OCI-LY3 (cell line): Measurements from ENCODE around the gene CEP43.

Experiments used
- H2AFZ ChIP-seq: fragments of 200-600, 300-600 bp; shearing (Covaris generic); 2 replicates; pipeline ENCODE4 v1.6.0; 2014; ENCODE audit warnings: antibody characterized with exemption, low read depth, low read length
- H3K27ac ChIP-seq: fragments of 200-600, 300-600 bp; sonication (generic); 2 replicates; pipeline ENCODE4 v1.5.1; 2014; ENCODE audit warnings: mild to moderate bottlenecking, low read length, moderate library complexity, mixed read lengths
- H3K27me3 ChIP-seq: fragments of 200-600, 300-600 bp; sonication (generic); 2 replicates; pipeline ENCODE4 v1.6.1; 2014; ENCODE audit warnings: low read depth, low read length, mixed read lengths
- H3K36me3 ChIP-seq: fragments of 200-600, 300-600 bp; sonication (generic); replicated peaks from 2 replicates; pipeline ENCODE3; 2014; ENCODE audit warnings: low read depth, low read length, mixed read lengths
- H3K4me1 ChIP-seq: fragments of 300-600, 200-600 bp; sonication (generic); 2 replicates; pipeline ENCODE4 v1.6.1; 2014; ENCODE audit warnings: low read length, mixed read lengths
- H3K4me2 ChIP-seq: fragments of 200-600, 300-600 bp; sonication (generic); 2 replicates; pipeline ENCODE4 v1.6.1; 2014; ENCODE audit warnings: low read length, mixed read lengths
- H3K4me3 ChIP-seq: fragments of 300-600, 200-600 bp; sonication (generic); 2 replicates; pipeline ENCODE4 v1.5.1; 2014; ENCODE audit warnings: antibody characterized with exemption, mild to moderate bottlenecking, low read length, moderate library complexity
- H3K79me2 ChIP-seq: fragments of 300-600, 200-600 bp; shearing (Covaris generic); 2 replicates; pipeline ENCODE4 v1.6.1; 2014; ENCODE audit warnings: mild to moderate bottlenecking, low read length, mixed read lengths
- H3K9ac ChIP-seq: fragments of 300-600, 200-600 bp; shearing (Covaris generic); 2 replicates; pipeline ENCODE4 v1.6.0; 2014; ENCODE audit warnings: mild to moderate bottlenecking, low read length, moderate library complexity
- H3K9me3 ChIP-seq: fragments of 200-600, 300-600 bp; shearing (Covaris generic); 2 replicates; pipeline ENCODE4 v1.6.1; 2014; ENCODE audit warnings: low read length, mixed read lengths; ENCODE audit not compliant: insufficient read depth
- H4K20me1 ChIP-seq: fragments of 200-600, 300-600 bp; sonication (generic); 2 replicates; pipeline ENCODE4 v1.6.1; 2016; ENCODE audit warnings: low read length, mixed read lengths; ENCODE audit not compliant: insufficient read depth
- CTCF ChIP-seq: fragments of 200-600, 300-600 bp; sonication (generic); IDR thresholded peaks from 2 replicates; pipeline ENCODE4 v1.5.1; 2014; ENCODE audit warnings: antibody characterized with exemption, low read length, low read depth
- EZH2phosphoT487 ChIP-seq: fragments of 200-600 bp; shearing (Covaris generic); IDR thresholded peaks from 2 replicates; pipeline ENCODE4 v1.6.1; 2018; ENCODE audit warnings: antibody characterized with exemption, mixed run types, low read depth

Gene CEP43

GRCh38 chr6:167027308-167027707 is 28.1 kb downstream of the CEP43 start:
- Histone ChIP-seq H3K9ac (no peak overlapping the region), H2AFZ (no peak overlapping the region), H3K4me1 (peaks cover 11% of the 10 kb centered on the region), H4K20me1 (no peaks in the 10 kb centered on the region), H3K27me3 (no peaks in the 10 kb centered on the region), H3K4me2 (no peak overlapping the region), H3K79me2 (no peaks in the 10 kb centered on the region), H3K27ac (no peak overlapping the region), H3K36me3 (peaks cover 10% of the 10 kb centered on the region), H3K4me3 (no peak overlapping the region), H3K9me3 (no peaks in the 10 kb centered on the region)
- no peak for TF ChIP-seq EZH2phosphoT487
- no peak for TF ChIP-seq CTCF

- H3K9ac ChIP-seq, result no peak overlapping the region
- H3K4me2 ChIP-seq, result no peak overlapping the region
- H3K27me3 ChIP-seq, result no peaks in the 10 kb centered on the region
- H3K79me2 ChIP-seq, result no peaks in the 10 kb centered on the region
- no peak overlapping the region for H2AFZ ChIP-seq
- no peak overlapping the region for H3K4me3 ChIP-seq
- TF ChIP-seq CTCF (no peak), EZH2phosphoT487 (no peak)
- H3K4me1 ChIP-seq, result peaks cover 11% of the 10 kb centered on the region
- H3K27ac ChIP-seq, result no peak overlapping the region
- no peaks in the 10 kb centered on the region for H3K9me3 ChIP-seq
- peaks cover 10% of the 10 kb centered on the region for H3K36me3 ChIP-seq
- H4K20me1 ChIP-seq, result no peaks in the 10 kb centered on the region
Observed at GRCh38 chr6:167027772-167028171, 28.6 kb downstream of the CEP43 start.

GRCh38 chr6:167030222-167031072 is 31.2 kb downstream of the CEP43 start:
- Histone ChIP-seq H2AFZ (no peak overlapping the region), H3K4me2 (no peak overlapping the region), H3K9ac (no peak overlapping the region), H3K79me2 (no peaks in the 10 kb centered on the region), H3K4me1 (peaks cover 11% of the 10 kb centered on the region), H4K20me1 (no peaks in the 10 kb centered on the region), H3K4me3 (no peak overlapping the region), H3K36me3 (peaks cover 22% of the 10 kb centered on the region), H3K27me3 (no peaks in the 10 kb centered on the region), H3K27ac (no peak overlapping the region), H3K9me3 (no peaks in the 10 kb centered on the region)
- no peak for TF ChIP-seq EZH2phosphoT487
- TF ChIP-seq CTCF, result no peak

- Histone ChIP-seq H3K4me3 (no peak overlapping the region), H3K36me3 (peaks cover 19% of the 10 kb centered on the region), H2AFZ (no peak overlapping the region), H3K27ac (no peak overlapping the region), H3K9ac (no peak overlapping the region), H3K79me2 (no peaks in the 10 kb centered on the region), H3K27me3 (no peaks in the 10 kb centered on the region), H3K9me3 (no peaks in the 10 kb centered on the region), H4K20me1 (no peaks in the 10 kb centered on the region), H3K4me1 (peaks cover 11% of the 10 kb centered on the region), H3K4me2 (no peak overlapping the region)
- TF ChIP-seq CTCF (no peak), EZH2phosphoT487 (no peak)
Observed at GRCh38 chr6:167031082-167031709, 32.0 kb downstream of the CEP43 start.
